SK-N-MC (cell line): ENCODE measurements around the gene ANKRD39.

ENCODE experiments used
- EZH2 ChIP-seq: fragments of 200-600 bp; sonication (generic); IDR thresholded peaks from one replicate; pipeline ENCODE4 v1.6.1; 2017; ENCODE audit warnings: antibody characterized with exemption
- POLR2AphosphoS5 ChIP-seq: IDR thresholded peaks from 2 replicates; pipeline ENCODE4 v1.6.1; 2012; ENCODE audit warnings: mild to moderate bottlenecking, low read depth, low read length, borderline replicate concordance

DNA sequence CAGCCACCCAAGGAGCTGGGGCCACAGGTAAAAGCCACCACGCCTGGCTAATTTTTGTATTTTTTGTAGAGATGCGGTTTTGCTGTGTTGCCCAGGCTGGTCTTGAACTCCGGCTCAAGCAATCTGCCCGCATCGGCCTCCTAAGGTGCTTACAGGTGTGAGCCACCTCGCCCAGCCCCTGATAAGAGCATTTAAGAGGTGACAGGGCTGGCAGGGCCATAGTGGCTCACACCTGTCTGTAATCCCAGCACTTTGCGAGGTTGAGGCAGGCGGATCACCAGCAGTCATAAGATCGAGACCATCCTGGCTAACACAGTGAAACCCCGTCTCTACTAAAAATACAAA is 50.7 kb downstream of the ANKRD39 start:
- TF ChIP-seq EZH2: no peak
- TF ChIP-seq POLR2AphosphoS5: no peak
